T-cell (primary cell): ENCODE measurements around the gene BRCC3. TPM values are rescaled to one million over a fixed set of nuclear protein-coding genes. Genes with fewer than 3 reads are reported as not detected.

Experiments
- ATAC-seq, 4 experiments: fragments of 200-7000 bp in 3 of 4; fragments of 150-1000 bp in 1 of 4; cut with Tn5 transposase; replicated peaks in 1 of 4; 1 replicate in 3 of 4; 2 replicates in 1 of 4; pipeline ENCODE4 v1.10.0; 2021; ENCODE audit warnings: moderate library complexity in 3 of 4, mild to moderate bottlenecking in 2 of 4, moderate number of reproducible peaks in 1 of 4
- CTCF ChIA-PET, 2 donors: fragments of 300-600 bp; sonication (Branson Sonifier 250); formaldehyde crosslinking; loops; one replicate each; lab custom pipeline; 2022; ENCODE audit warnings: antibody characterized with exemption in 2 of 2; lab: Charles Lee
- POLR2A ChIA-PET, 2 donors: fragments of 300-600 bp; sonication (Branson Sonifier 250); formaldehyde crosslinking; loops; one replicate each; lab custom pipeline; 2022; ENCODE audit warnings: antibody characterized with exemption in 2 of 2; lab: Charles Lee
- DNase-seq, 35 experiments: peaks; one replicate each; pipeline versions ENCODE4 v3.0.0 to v3.0.0-alpha.2; 2013 to 2023
- H3K27ac ChIP-seq: one replicate; pipeline ENCODE4 v1.5.1; 2013; ENCODE audit warnings: low read length
- H3K27me3 ChIP-seq, 2 experiments: replicated peaks in 1 of 2; 1 replicate in 1 of 2; 2 replicates in 1 of 2; pipeline versions ENCODE4 v1.6.1 to v1.7.0; 2013; ENCODE audit warnings: low read length in 1 of 2, mixed read lengths in 1 of 2; ENCODE audit not compliant: control insufficient read depth in 2 of 2, insufficient read depth in 2 of 2; ENCODE audit errors: extremely low read depth in 1 of 2
- H3K36me3 ChIP-seq, 2 donors: 1 replicate in 1 of 2; 2 replicates in 1 of 2; pipeline versions ENCODE4 v1.6.1 to v1.7.0; 2013; ENCODE audit warnings: low read length in 1 of 2; ENCODE audit not compliant: control insufficient read depth in 2 of 2, insufficient read depth in 1 of 2; ENCODE audit errors: extremely low read depth in 1 of 2
- H3K4me1 ChIP-seq, 2 experiments: 1 replicate in 1 of 2; 2 replicates in 1 of 2; pipeline versions ENCODE4 v1.6.1 to v1.7.0; 2013; ENCODE audit warnings: low read length in 2 of 2, mixed read lengths in 1 of 2; ENCODE audit not compliant: insufficient read depth in 2 of 2, control insufficient read depth in 1 of 2; ENCODE audit errors: extremely low read depth in 1 of 2
- H3K4me3 ChIP-seq, 2 donors: 1 replicate in 1 of 2; 2 replicates in 1 of 2; pipeline versions ENCODE4 v1.5.1 to v1.7.0; 2013; ENCODE audit warnings: mild to moderate bottlenecking in 2 of 2, low read length in 1 of 2, moderate library complexity in 1 of 2; ENCODE audit not compliant: control insufficient read depth in 1 of 2; ENCODE audit errors: extremely low read depth in 1 of 2
- H3K9me3 ChIP-seq: 2 replicates; pipeline ENCODE4 v1.7.0; 2013
- H3K27ac Mint-ChIP-seq, 2 donors: one replicate each; pipeline ENCODE4 v1.8.0; 2020 to 2021; ENCODE audit warnings: mild to moderate bottlenecking in 2 of 2, mixed read lengths in 2 of 2
- H3K27me3 Mint-ChIP-seq, 2 donors: one replicate each; pipeline ENCODE4 v1.8.0; 2021 to 2022; ENCODE audit warnings: mixed read lengths in 2 of 2
- H3K36me3 Mint-ChIP-seq: one replicate; pipeline ENCODE4 v1.8.0; 2021; ENCODE audit warnings: mixed read lengths
- H3K4me1 Mint-ChIP-seq, 3 donors: one replicate each; pipeline ENCODE4 v1.8.0; 2020 to 2022; ENCODE audit warnings: mixed read lengths in 3 of 3, mild to moderate bottlenecking in 1 of 3
- H3K4me3 Mint-ChIP-seq, 3 donors: one replicate each; pipeline ENCODE4 v1.8.0; 2020 to 2022; ENCODE audit warnings: mild to moderate bottlenecking in 3 of 3, mixed read lengths in 3 of 3, moderate library complexity in 3 of 3
- H3K9me3 Mint-ChIP-seq, 3 donors: one replicate each; pipeline ENCODE4 v1.8.0; 2020 to 2022; ENCODE audit warnings: mixed read lengths in 3 of 3
- WGBS: methylation state at CpG from one replicate; pipeline ENCODE4 v1.1.5; 2013; ENCODE audit warnings: missing lambda C conversion rate; ENCODE audit not compliant: insufficient coverage; 5-methylcytosine and 5-hydroxymethylcytosine counted together
- total RNA-seq, 35 experiments: library from RNA in 6 of 35; stranded (reverse) in 6 of 35; fragments of 120-200 nt in 1 of 35; gene quantifications; one replicate each; pipeline versions ENCODE4 v1.2.1 to v1.2.4 and lab custom pipeline; 2013 to 2026

BRCC3 gene
- total RNA-seq, 5 donors from 2014 or later (not counting 1 experiment from before 2014, with no cell fraction given) = 14.2 to 17.7 (median 17.0) TPM

DNA sequence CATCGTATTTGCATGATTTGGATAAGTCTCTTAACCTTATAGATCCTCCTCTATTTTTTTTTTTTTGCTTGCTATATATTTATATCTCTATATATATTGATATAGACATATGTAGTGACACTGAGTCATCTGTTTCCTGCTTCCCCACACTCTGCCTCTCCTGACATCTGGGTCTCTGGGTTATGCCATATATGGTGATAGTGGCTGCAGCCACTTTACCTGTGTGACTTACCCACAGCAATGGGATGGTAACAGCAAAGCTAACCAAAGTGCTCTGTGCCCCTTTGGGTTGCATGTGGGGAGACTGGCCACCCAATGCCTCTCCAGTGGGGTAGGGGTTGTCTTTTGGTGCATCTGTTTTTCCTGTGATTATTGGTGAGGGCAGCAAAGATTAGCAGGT is 14.8 kb upstream of the BRCC3 start:
- peak overlapping the region; percentile 41 for H3K27ac ChIP-seq
- no peak overlapping the region for H3K4me3 ChIP-seq
- ATAC-seq (peak; percentile 52 to 76 (median 64)), DNase-seq (peak in 2 of 35 experiments; percentile 4 to 16)
- Mint-ChIP-seq H3K9me3 (no peaks in the 10 kb centered on the region), H3K4me1 (peaks cover 19 to 30% (median 20%) of the 10 kb centered on the region in 3 donors), H3K27me3 (peaks cover 0 to 7% of the 10 kb centered on the region in 2 donors), H3K36me3 (peaks cover 17% of the 10 kb centered on the region), H3K4me3 (peak overlapping the region in 1 of 3 donors; percentile 51), H3K27ac (peak overlapping the region; percentile 65 to 68)
- H3K27me3 ChIP-seq = no peaks in the 10 kb centered on the region
- peaks cover 0 to 9% of the 10 kb centered on the region in 2 donors for H3K36me3 ChIP-seq
- H3K9me3 ChIP-seq = no peaks in the 10 kb centered on the region
- ChIA-PET CTCF (interaction anchor here (0.5 to 1.4 kb wide), 9 partner anchors 8 to 140 kb away, joined by 3 to 9 read pairs (median 3); partner anchors contain the start of genes BRCC3 (in 1 of the 2) and FUNDC2 (in 1 of the 2)), POLR2A (no interaction called here)
- no CpG with 5 or more reads among the region's 1 CpG for WGBS
- H3K4me1 ChIP-seq = peaks cover 4 to 13% of the 10 kb centered on the region in 2 experiments

DNA sequence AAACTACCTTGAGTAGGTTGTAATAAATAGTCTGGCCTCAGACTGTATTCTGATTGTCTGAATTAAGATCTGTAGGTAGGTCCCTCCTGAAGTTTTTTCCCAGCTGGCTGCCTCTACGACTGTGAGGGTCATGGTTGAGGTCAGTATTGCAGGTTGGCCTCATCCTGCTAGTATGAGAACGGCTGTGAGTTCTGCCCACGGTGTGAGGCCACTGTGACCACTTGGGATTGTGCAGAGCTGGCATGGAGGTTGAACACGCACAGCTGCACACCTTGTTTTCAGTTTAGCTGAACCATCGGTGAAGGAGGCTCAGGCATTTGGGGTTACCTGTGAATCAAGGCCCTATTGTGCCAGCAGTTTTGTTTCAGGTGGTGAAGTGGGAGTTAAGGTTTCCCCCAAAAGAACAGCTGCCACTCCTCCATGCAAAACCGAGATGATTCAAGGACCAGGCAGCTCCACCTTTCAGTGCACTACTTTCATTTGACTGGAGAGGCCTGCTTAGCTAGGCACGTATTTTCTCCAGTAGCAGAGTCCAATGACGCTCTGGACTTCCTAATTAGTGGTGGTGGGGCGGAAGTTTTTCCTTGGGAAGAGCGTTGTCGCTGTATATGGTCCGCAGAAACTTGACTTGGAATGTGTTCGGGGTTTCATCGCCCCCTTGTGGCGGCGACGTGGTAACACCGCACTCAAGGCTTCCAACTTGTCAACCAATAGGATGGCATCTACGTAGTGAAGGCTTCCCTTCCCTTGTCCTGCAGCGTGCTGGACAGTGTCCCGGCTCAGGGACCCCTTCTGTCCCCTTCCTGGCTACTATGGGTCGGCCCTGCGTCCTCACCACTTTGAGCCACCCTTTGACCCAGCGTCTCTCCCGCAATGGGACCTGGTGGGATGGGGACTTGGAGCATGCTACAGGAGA is 14.2 kb upstream of the BRCC3 start:
- Histone ChIP-seq H3K4me1 (peaks cover 4 to 13% of the 10 kb centered on the region in 2 experiments), H3K27me3 (no peaks in the 10 kb centered on the region), H3K9me3 (no peaks in the 10 kb centered on the region), H3K27ac (peak overlapping the region; percentile 41), H3K4me3 (peak overlapping the region; percentile 20 to 34), H3K36me3 (peaks cover 0 to 9% of the 10 kb centered on the region in 2 donors)
- ATAC-seq (peak; percentile 71 to 84 (median 75)), DNase-seq (peak in 34 of 35 experiments; percentile 6 to 76 (median 32))
- ChIA-PET CTCF (interaction anchor here in 1 of 2 donors (0.6 to 1.3 kb wide), 7 partner anchors 9 to 140 kb away, joined by 3 to 9 read pairs (median 4); partner anchors contain the start of genes BRCC3 and FUNDC2), POLR2A (interaction anchor here in 1 of 2 donors (0.5 kb wide), 1 partner anchor 30 kb away, joined by 3 read pairs; the partner anchor contains the start of gene FUNDC2)
- WGBS = 11% methylated on average over 7 of the region's 25 CpGs
- peak overlapping the region; percentile 65 to 68 for H3K27ac Mint-ChIP-seq
- H3K27me3 Mint-ChIP-seq = peaks cover 0 to 4% of the 10 kb centered on the region in 2 donors
- peak overlapping the region; percentile 36 to 51 (median 49) for H3K4me3 Mint-ChIP-seq
- peaks cover 14% of the 10 kb centered on the region for H3K36me3 Mint-ChIP-seq
- H3K4me1 Mint-ChIP-seq = peaks cover 17 to 26% (median 17%) of the 10 kb centered on the region in 3 donors
- H3K9me3 Mint-ChIP-seq = no peaks in the 10 kb centered on the region

DNA sequence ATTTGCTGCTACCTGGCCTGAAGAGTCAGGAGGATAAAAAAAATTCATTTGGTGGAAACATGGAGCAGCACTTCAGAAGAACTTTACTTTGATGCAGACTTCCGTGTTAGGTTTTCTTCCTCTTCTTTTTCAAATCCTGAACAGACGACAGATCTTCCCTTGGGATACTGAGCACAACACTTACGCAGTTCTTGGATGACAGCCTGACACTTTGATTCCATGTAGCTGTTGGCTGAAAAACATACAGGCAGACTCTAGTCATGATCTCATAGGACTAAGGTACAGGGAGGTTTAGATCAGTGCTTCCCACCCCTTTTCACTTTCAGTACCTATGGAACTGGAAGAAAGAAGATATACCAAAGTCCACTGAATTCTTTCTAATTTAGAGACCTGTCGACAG is 9.5 kb upstream of the BRCC3 start:
- Mint-ChIP-seq H3K36me3 (peaks cover 4% of the 10 kb centered on the region), H3K4me3 (no peak overlapping the region), H3K27me3 (peaks cover 0 to 4% of the 10 kb centered on the region in 2 donors), H3K9me3 (no peaks in the 10 kb centered on the region), H3K27ac (no peak overlapping the region), H3K4me1 (peaks cover 12 to 18% (median 15%) of the 10 kb centered on the region in 3 donors)
- no peaks in the 10 kb centered on the region for H3K27me3 ChIP-seq
- ChIA-PET POLR2A (no interaction called here), CTCF (no interaction called here)
- peaks cover 0 to 8% of the 10 kb centered on the region in 2 donors for H3K36me3 ChIP-seq
- H3K4me1 ChIP-seq = peaks cover 2 to 10% of the 10 kb centered on the region in 2 experiments
- WGBS = no CpG with 5 or more reads among the region's 4 CpGs
- DNase-seq (no peak), ATAC-seq (no peak)
- H3K4me3 ChIP-seq = no peak overlapping the region
- no peak overlapping the region for H3K27ac ChIP-seq
- no peaks in the 10 kb centered on the region for H3K9me3 ChIP-seq

DNA sequence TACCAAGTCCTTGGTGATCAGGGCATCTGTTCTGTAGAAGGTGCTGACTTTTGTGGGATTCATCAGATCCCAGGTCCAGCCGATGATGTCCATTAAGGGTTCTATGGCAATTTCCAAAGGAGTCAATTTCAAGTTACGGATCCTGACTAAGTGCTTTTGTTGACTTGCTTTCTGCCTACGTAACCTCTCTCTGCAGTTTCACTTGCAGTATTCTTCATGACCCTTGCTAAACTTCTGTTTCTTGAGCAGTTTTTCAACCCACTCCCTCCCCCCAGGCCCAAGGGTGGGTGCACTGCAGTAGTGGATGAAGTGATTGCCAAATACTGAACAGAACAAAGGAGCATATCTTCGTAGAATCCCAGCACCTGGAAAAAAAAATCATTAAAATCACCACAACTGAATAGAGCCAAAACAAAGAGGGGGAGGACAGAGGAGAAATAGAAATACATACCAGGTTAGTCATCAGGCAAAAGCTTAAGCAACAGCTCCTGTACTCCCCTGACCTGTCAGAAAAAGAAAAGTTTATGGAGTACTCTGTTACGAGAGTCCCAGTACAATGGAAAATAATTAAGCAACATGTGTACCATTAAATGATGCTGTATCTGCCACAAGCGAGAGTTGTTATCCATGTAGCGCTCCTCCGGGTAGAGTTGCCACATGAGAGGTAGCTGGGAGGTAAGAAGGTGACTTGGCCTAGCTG is 6.1 kb upstream of the BRCC3 start:
- no peaks in the 10 kb centered on the region for H3K9me3 Mint-ChIP-seq
- Histone ChIP-seq H3K9me3 (no peaks in the 10 kb centered on the region), H3K4me3 (no peak overlapping the region), H3K4me1 (peaks cover 2 to 5% of the 10 kb centered on the region in 2 experiments), H3K36me3 (peaks cover 0 to 8% of the 10 kb centered on the region in 2 donors), H3K27ac (no peak overlapping the region), H3K27me3 (no peaks in the 10 kb centered on the region)
- H3K36me3 Mint-ChIP-seq = peaks cover 4% of the 10 kb centered on the region
- H3K4me1 Mint-ChIP-seq = peaks cover 7 to 32% (median 25%) of the 10 kb centered on the region in 3 donors
- H3K4me3 Mint-ChIP-seq = no peak overlapping the region
- ATAC-seq (no peak), DNase-seq (no peak)
- ChIA-PET POLR2A (no interaction called here), CTCF (no interaction called here)
- H3K27ac Mint-ChIP-seq = no peak overlapping the region
- WGBS = 94% methylated on average over 2 of the region's 8 CpGs
- H3K27me3 Mint-ChIP-seq = peaks cover 0 to 4% of the 10 kb centered on the region in 2 donors

DNA sequence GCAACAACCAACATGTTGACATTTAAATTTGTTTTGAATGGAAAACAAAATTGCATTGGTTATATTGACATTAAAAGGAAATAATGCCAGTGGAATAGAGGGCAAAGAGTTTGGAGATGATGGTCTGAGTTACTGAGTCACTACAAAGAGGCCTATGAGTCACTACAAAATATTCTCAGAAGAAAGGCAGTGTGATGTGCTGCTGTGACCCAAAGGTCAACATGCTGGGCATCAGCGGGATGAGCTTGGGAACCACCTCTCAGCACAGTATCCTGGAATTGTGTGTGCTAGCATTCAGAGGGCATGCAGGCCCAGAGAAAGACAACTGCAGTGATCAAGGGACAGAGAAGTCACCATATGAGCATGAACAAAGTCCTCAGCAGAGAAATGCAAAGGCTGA is 3.1 kb upstream of the BRCC3 start:
- WGBS = no CpG with 5 or more reads among the region's 1 CpG
- Histone ChIP-seq H3K9me3 (no peaks in the 10 kb centered on the region), H3K36me3 (peaks cover 0 to 2% of the 10 kb centered on the region in 2 donors), H3K27me3 (no peaks in the 10 kb centered on the region), H3K4me1 (peaks cover 5 to 15% of the 10 kb centered on the region in 2 experiments), H3K27ac (no peak overlapping the region), H3K4me3 (no peak overlapping the region)
- no peaks in the 10 kb centered on the region for H3K27me3 Mint-ChIP-seq
- no peak for ATAC-seq
- no peak for DNase-seq
- H3K9me3 Mint-ChIP-seq = no peaks in the 10 kb centered on the region
- H3K4me1 Mint-ChIP-seq = peaks cover 18 to 45% (median 38%) of the 10 kb centered on the region in 3 donors
- H3K36me3 Mint-ChIP-seq = no peaks in the 10 kb centered on the region
- H3K4me3 Mint-ChIP-seq = no peak overlapping the region
- POLR2A ChIA-PET = no interaction called here
- CTCF ChIA-PET = no interaction called here
- peak overlapping the region in 1 of 2 donors; percentile 70 for H3K27ac Mint-ChIP-seq

DNA sequence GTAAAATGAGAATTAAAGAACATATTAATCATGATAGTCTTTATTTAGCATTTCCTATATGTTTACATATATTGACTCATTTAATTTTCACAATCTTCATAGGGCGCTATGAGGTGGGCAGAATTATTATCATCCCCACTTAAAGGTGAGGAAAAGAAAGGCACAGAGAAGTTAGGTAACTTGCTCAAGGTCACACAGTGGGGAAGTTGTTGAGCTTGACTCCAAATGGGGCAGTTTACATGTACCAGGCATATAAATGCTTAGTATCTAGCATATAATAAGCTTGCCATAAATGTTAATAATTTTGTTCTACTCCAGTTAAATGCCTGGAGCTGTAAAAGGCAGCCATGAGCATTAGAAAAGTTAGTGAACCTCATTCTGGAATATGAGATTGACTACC is 1.9 kb upstream of the BRCC3 start:
- peaks cover 5 to 15% of the 10 kb centered on the region in 2 experiments for H3K4me1 ChIP-seq
- no peak for DNase-seq
- ChIA-PET CTCF (interaction anchor here (0.7 to 2.0 kb wide), 2 partner anchors 11 to 43 kb away, joined by 4 to 10 read pairs; partner anchors contain the start of gene FUNDC2 (in 1 of the 2)), POLR2A (no interaction called here)
- Mint-ChIP-seq H3K4me1 (peaks cover 30 to 58% (median 50%) of the 10 kb centered on the region in 3 donors), H3K9me3 (no peaks in the 10 kb centered on the region), H3K27me3 (no peaks in the 10 kb centered on the region), H3K27ac (peak overlapping the region in 1 of 2 donors; percentile 24), H3K4me3 (peak overlapping the region; percentile 78 to 82 (median 81)), H3K36me3 (peaks cover 10% of the 10 kb centered on the region)
- H3K4me3 ChIP-seq = no peak overlapping the region
- H3K36me3 ChIP-seq = peaks cover 0 to 6% of the 10 kb centered on the region in 2 donors
- H3K27ac ChIP-seq = no peak overlapping the region
- no peaks in the 10 kb centered on the region for H3K9me3 ChIP-seq
- no peak for ATAC-seq
- WGBS = no CpG with 5 or more reads among the region's 1 CpG
- H3K27me3 ChIP-seq = no peaks in the 10 kb centered on the region
